NT2/D1 (cell line): ENCODE measurements around the gene STXBP6.

ENCODE experiments used
- SUZ12 ChIP-seq: IDR thresholded peaks from 2 replicates; pipeline ENCODE4 v1.6.1; 2011; ENCODE audit not compliant: insufficient read length, insufficient read depth; ENCODE audit errors: extremely low read depth
- YY1 ChIP-seq: IDR thresholded peaks from 2 replicates; pipeline ENCODE4 v1.6.1; 2011; ENCODE audit not compliant: insufficient read length, insufficient read depth
- ZNF274 ChIP-seq: IDR thresholded peaks from 2 replicates; pipeline ENCODE4 v1.6.1; 2011; ENCODE audit warnings: mild to moderate bottlenecking, low read depth, low read length

DNA sequence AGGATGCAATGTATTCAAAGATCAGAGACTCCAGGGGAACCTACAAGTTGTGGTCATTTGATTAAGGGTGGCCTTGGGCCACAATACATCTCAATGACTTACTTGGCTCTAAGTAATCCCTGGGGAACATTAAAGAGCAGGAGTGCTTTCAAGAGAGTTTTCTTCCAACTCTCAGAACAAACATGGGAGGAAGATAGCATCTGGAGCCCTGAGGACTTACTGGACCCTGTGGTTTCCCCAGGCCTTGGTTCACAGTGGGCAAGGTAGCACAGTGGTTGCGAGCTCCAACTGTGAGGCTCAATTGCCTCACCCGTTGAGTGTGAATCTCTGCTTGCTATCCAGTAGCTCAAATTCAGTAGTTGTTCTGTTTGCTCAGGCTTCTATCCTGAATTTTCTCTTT is 32.4 kb downstream of the STXBP6 start:
- TF ChIP-seq YY1 (no peak), ZNF274 (no peak), SUZ12 (no peak)
